ENCODE data around the gene REEP2.

Gene REEP2

GRCh38 chr5:138418444-138418843, 20.4 kb upstream of the REEP2 start:
- Histone ChIP-seq H3K27ac (no peak overlapping the region), H3K4me3 (no peak overlapping the region)
- TF ChIP-seq CTCF (IDR thresholded peaks at IDR 0.05), result no peak
- DNase-seq (ENCODE audit: low spot score), result no peak

GRCh38 chr5:138425079-138425478, 13.8 kb upstream of the REEP2 start:
- Histone ChIP-seq H3K27ac (no peak overlapping the region), H3K4me3 (no peak overlapping the region)
- no peak for TF ChIP-seq CTCF (IDR thresholded peaks at IDR 0.05)
- DNase-seq (ENCODE audit: low spot score), result no peak

GRCh38 chr5:138435943-138436342, 2.9 kb upstream of the REEP2 start:
- Histone ChIP-seq H3K27ac (no peak overlapping the region), H3K4me3 (no peak overlapping the region)
- DNase-seq (ENCODE audit: low spot score), result no peak
- no peak for TF ChIP-seq CTCF (IDR thresholded peaks at IDR 0.05)

GRCh38 chr5:138438003-138438723, 694 bp upstream of the REEP2 start:
- DNase-seq (ENCODE audit: low spot score), result no peak
- no peak for TF ChIP-seq CTCF (IDR thresholded peaks at IDR 0.05)
- peak overlapping the region; percentile 80 for H3K4me3 ChIP-seq
- peak overlapping the region in 1 of 2 donors; percentile 40 for H3K27ac ChIP-seq

GRCh38 chr5:138439477-138440158, 761 bp downstream of the REEP2 start:
- Histone ChIP-seq H3K27ac (peak overlapping the region in 1 of 2 donors; percentile 40), H3K4me3 (peak overlapping the region; percentile 80)
- DNase-seq (ENCODE audit: low spot score), result no peak
- TF ChIP-seq CTCF (IDR thresholded peaks at IDR 0.05), result no peak

GRCh38 chr5:138440159-138441073, 1.6 kb downstream of the REEP2 start:
- H3K4me3 ChIP-seq, result no peak overlapping the region
- DNase-seq (ENCODE audit: low spot score), result no peak

More at GRCh38 chr5:138440159-138441073, 1.6 kb downstream of the REEP2 start:
- H3K27ac ChIP-seq, result peak overlapping the region in 1 of 2 donors; percentile 40
- no peak for TF ChIP-seq CTCF (IDR thresholded peaks at IDR 0.05)

Data from coronary artery (tissue), 2 donors.